ENCODE measurements around the gene ESYT1. TPM values are rescaled to one million over a fixed set of nuclear protein-coding genes. Genes with fewer than 3 reads are reported as not detected.

ESYT1 gene
- total and polyA plus RNA-seq, 2 experiments from 2014 or later = 108 to 216 TPM

DNA sequence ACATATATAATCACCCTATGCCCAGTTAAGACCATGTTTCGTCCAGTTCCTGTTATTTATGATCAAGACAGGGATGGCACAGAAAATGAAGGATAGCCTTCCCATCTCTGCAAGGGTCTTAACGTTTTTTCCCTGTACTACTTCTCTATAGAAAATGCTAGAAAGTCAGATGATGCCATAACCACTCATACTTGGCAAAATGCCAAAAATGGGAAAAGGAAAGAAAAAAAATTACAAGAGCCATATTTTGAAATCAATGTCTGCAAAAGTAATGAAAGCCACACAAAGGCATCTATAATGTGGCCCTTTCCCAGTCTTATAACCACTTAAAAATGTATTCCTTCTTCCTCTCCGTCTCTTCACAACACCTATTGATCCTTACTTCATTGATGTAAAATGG lies 22.5 kb downstream of the ESYT1 start:
- peaks cover 16% of the 10 kb centered on the region for H3K4me1 ChIP-seq (ENCODE audit: insufficient read depth)
- peaks cover 11% of the 10 kb centered on the region for H3K79me2 ChIP-seq (ENCODE audit: insufficient read depth)
- H3K27ac ChIP-seq = no peak overlapping the region
- DNase-seq = peak; percentile 64
- peaks cover 15% of the 10 kb centered on the region for H3F3A ChIP-seq (ENCODE audit: insufficient read depth)
- no peak overlapping the region for H3K4me2 ChIP-seq (ENCODE audit: unreplicated experiment)
- TF ChIP-seq EZH2phosphoT487 (IDR thresholded peaks at IDR 0.05; ENCODE audit: insufficient read depth, low read depth) = no peak
- TF ChIP-seq EZH2 (IDR thresholded peaks at IDR 0.05; ENCODE audit: insufficient read depth, poor library complexity, severe bottlenecking) = no peak
- H3K27me3 ChIP-seq (replicated peaks; ENCODE audit: insufficient read depth) = no peaks in the 10 kb centered on the region
- no peak overlapping the region for H3K4me3 ChIP-seq
- H3K36me3 ChIP-seq (ENCODE audit: low read depth) = no peaks in the 10 kb centered on the region
- H3K9me2 ChIP-seq (ENCODE audit: insufficient read depth) = no peaks in the 10 kb centered on the region
- in situ Hi-C loops (cut with MboI) = no loop called here
- H4K20me1 ChIP-seq (ENCODE audit: insufficient read depth) = no peaks in the 10 kb centered on the region
- H3K9me3 ChIP-seq (ENCODE audit: low read depth) = no peaks in the 10 kb centered on the region
- no peak overlapping the region for H2AFZ ChIP-seq
- no peak overlapping the region for H3K9ac ChIP-seq
- WGBS, 2 experiments (ENCODE audit: low coverage in 1 of 2, low lambda C conversion rate in 2 of 2, missing lambda C conversion rate in 2 of 2) = 65 to 67% methylated on average over 3 of the region's 3 CpGs

DNA sequence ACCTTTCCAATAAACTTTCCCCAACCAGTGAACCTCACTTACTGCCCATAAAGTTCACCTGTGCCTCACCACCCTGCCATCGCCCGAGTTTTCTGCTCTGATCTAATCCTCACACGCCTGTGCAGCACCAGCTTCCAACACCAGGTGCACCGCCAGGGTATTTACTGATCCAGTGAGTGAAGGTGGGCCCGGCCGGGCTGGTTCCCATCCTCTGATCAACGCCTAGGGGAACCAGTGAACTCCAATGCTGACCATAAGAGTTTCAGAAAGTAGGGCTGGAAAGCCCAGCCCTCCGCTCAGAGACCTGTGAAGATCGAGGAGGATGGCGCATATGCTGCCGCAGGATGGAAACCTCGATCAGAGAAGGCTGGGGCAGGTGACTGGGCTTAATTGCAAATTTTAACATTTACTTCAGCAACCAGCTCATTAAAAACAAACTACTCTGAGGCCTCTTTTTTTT lies 23.6 kb downstream of the ESYT1 start:
- peak overlapping the region; percentile 87 for H3K4me2 ChIP-seq (ENCODE audit: unreplicated experiment)
- peak overlapping the region; percentile 92 for H2AFZ ChIP-seq
- H3F3A ChIP-seq (ENCODE audit: insufficient read depth) = peaks cover 13% of the 10 kb centered on the region
- in situ Hi-C loops (cut with MboI) = no loop called here
- H4K20me1 ChIP-seq (ENCODE audit: insufficient read depth) = no peaks in the 10 kb centered on the region
- H3K4me3 ChIP-seq = peak overlapping the region; percentile 78
- WGBS, 2 experiments (ENCODE audit: low coverage in 1 of 2, low lambda C conversion rate in 2 of 2, missing lambda C conversion rate in 2 of 2) = 7 to 11% methylated on average over 12 of the region's 12 CpGs
- H3K36me3 ChIP-seq (ENCODE audit: low read depth) = no peaks in the 10 kb centered on the region
- peak; percentile 64 for DNase-seq
- H3K27ac ChIP-seq = peak overlapping the region; percentile 81
- no peaks in the 10 kb centered on the region for H3K9me3 ChIP-seq (ENCODE audit: low read depth)
- no peaks in the 10 kb centered on the region for H3K27me3 ChIP-seq (replicated peaks; ENCODE audit: insufficient read depth)
- TF ChIP-seq EZH2 (IDR thresholded peaks at IDR 0.05; ENCODE audit: insufficient read depth, poor library complexity, severe bottlenecking) = no peak
- no peak for TF ChIP-seq EZH2phosphoT487 (IDR thresholded peaks at IDR 0.05; ENCODE audit: insufficient read depth, low read depth)
- peaks cover 20% of the 10 kb centered on the region for H3K79me2 ChIP-seq (ENCODE audit: insufficient read depth)
- no peaks in the 10 kb centered on the region for H3K9me2 ChIP-seq (ENCODE audit: insufficient read depth)
- peak overlapping the region; percentile 82 for H3K9ac ChIP-seq
- peaks cover 16% of the 10 kb centered on the region for H3K4me1 ChIP-seq (ENCODE audit: insufficient read depth)

DNA sequence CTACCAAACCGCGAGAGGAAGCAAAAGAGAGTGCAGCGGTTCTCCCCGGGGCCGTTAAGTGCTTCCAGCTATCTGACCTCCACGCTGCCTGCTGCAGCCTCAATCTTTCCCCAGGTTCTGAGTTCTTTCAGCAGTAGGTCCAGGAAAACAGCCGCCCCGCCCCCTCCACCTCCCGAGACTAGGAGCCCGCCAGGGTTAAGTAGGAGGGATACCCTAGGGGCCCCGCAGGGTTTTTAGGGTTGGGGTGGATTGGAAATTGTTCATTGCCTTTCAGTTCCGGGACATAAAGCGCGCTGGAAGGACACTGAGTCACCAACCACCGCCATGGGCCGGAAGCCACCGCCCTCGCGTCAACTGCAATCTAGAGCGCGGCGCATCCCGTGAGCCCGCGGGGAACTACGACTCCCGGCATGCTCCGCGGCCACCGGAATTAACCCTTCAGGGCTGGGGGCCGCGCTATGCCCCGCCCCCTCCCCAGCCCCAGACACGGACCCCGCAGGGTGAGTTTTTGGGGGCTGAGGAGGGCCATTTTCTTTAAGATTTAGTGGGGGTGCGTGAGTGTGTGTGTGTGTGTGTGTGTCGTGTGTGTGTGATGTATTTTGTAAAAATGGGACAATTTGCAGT lies 24.2 kb downstream of the ESYT1 start, which contains the start of gene MYL6B:
Gene MYL6B, plus strand, starts transcription at position 456 of the 624 bp plus-strand sequence. CDS start 1,332 bp downstream, outside the sequence.
- Histone ChIP-seq H3K36me3 (ENCODE audit: low read depth) (no peaks in the 10 kb centered on the region), H3K27me3 (replicated peaks; ENCODE audit: insufficient read depth) (no peaks in the 10 kb centered on the region), H3K9ac (peak within 1 kb of the TSS; percentile 82), H4K20me1 (ENCODE audit: insufficient read depth) (no peaks in the 10 kb centered on the region), H3K4me1 (ENCODE audit: insufficient read depth) (peaks cover 16% of the 10 kb centered on the region), H3F3A (ENCODE audit: insufficient read depth) (peaks cover 16% of the 10 kb centered on the region; the same call in 1 of the 2 replicates), H3K9me3 (ENCODE audit: low read depth) (no peaks in the 10 kb centered on the region), H3K79me2 (ENCODE audit: insufficient read depth) (peaks cover 20% of the 10 kb centered on the region), H3K4me3 (peak within 1 kb of the TSS; percentile 78), H3K27ac (peak within 1 kb of the TSS; percentile 81), H3K9me2 (ENCODE audit: insufficient read depth) (no peaks in the 10 kb centered on the region), H3K4me2 (ENCODE audit: unreplicated experiment) (peak within 1 kb of the TSS; percentile 87), H2AFZ (peak within 1 kb of the TSS; percentile 92)
- DNase-seq = peak; percentile 98
- 1% methylated on average over 23 to 28 of the region's 37 CpGs for WGBS, 2 experiments (ENCODE audit: low coverage in 1 of 2, low lambda C conversion rate in 2 of 2, missing lambda C conversion rate in 2 of 2)
- in situ Hi-C loops (cut with MboI) = no loop called here
- TF ChIP-seq EZH2 (IDR thresholded peaks at IDR 0.05; ENCODE audit: insufficient read depth, poor library complexity, severe bottlenecking) (no peak), EZH2phosphoT487 (IDR thresholded peaks at IDR 0.05; ENCODE audit: insufficient read depth, low read depth) (no peak)

DNA sequence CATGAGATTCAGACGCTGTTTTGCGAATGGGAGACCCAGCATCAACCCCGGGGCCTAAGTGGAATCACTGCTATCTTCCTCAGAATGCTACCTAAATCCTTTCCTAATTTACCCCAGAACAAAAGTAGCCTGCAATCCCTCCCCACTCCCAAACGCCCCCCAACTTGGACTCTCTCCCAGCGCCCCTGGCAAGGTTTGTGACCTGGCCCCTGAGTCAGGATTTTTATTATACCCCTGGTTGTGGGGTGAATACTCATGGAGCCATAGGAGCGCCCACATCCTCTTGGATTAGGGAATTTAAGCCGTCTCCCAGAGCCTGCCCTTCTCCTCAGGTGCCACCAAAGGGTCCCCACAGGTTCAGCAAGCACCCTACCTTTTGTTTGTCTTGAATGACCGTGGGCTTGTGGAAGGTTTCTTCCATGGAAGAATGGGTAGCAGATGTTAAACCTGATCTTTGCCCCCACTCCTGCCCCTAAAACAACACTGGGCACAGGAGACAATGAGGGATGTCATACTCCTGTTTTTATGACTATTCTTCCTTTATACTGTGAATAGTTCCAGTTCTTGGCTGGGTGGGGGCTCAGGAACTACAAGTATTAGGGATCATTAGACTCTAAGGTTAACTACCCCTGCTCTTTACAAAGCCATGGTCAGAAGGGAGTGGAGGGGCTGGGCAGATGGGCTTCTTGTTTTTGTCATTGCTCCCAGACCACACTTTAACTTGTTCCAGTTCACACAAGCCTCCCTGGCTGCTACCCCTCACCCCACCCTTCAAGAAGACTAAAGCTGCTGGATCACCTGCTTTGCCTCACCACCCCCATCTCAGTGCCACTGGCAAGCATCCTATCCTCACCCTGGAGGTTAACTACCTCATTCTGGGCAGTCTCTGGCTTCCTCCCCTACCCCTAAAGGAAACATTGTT lies 24.9 kb downstream of the ESYT1 start:
- 0 out of 2 replicates have a peak overlapping the region, but pooled peaks have one; percentile 81 for H3K27ac ChIP-seq
- H4K20me1 ChIP-seq (ENCODE audit: insufficient read depth) = no peaks in the 10 kb centered on the region
- no peaks in the 10 kb centered on the region for H3K36me3 ChIP-seq (ENCODE audit: low read depth)
- peak overlapping the region; percentile 82 for H3K9ac ChIP-seq
- DNase-seq = peak; percentile 30
- H3K4me2 ChIP-seq (ENCODE audit: unreplicated experiment) = peak overlapping the region; percentile 87
- H3K4me1 ChIP-seq (ENCODE audit: insufficient read depth) = peaks cover 16% of the 10 kb centered on the region
- peaks cover 17% of the 10 kb centered on the region; the same call in 1 of the 2 replicates for H3F3A ChIP-seq (ENCODE audit: insufficient read depth)
- no peaks in the 10 kb centered on the region for H3K9me3 ChIP-seq (ENCODE audit: low read depth)
- peaks cover 20% of the 10 kb centered on the region for H3K79me2 ChIP-seq (ENCODE audit: insufficient read depth)
- no peak for TF ChIP-seq EZH2 (IDR thresholded peaks at IDR 0.05; ENCODE audit: insufficient read depth, poor library complexity, severe bottlenecking)
- WGBS, 2 experiments (ENCODE audit: low coverage in 1 of 2, low lambda C conversion rate in 2 of 2, missing lambda C conversion rate in 2 of 2) = 1 to 3% methylated on average over 8 of the region's 8 CpGs
- H3K27me3 ChIP-seq (replicated peaks; ENCODE audit: insufficient read depth) = no peaks in the 10 kb centered on the region
- H3K4me3 ChIP-seq = peak overlapping the region; percentile 78
- H2AFZ ChIP-seq = peak overlapping the region; percentile 92
- H3K9me2 ChIP-seq (ENCODE audit: insufficient read depth) = no peaks in the 10 kb centered on the region
- in situ Hi-C loops (cut with MboI) = no loop called here
